HG03565 (cell line): Measurements from ENCODE around the gene APEX1.

Source experiments
- ATAC-seq: cut with Tn5 transposase; IDR thresholded peaks from one replicate; pipeline ENCODE4 v1.9.1; 2021; ENCODE audit warnings: mild to moderate bottlenecking, moderate library complexity; ENCODE audit not compliant: unreplicated experiment

APEX1 gene

GRCh38 chr14:20454516-20455354 lies at the start of gene APEX1, which contains the start of gene OSGEP:
TSS of gene APEX1 (plus strand) at chr14:20455226. CDS start at chr14:20455646, 420 bp downstream.
TSS of gene OSGEP (minus strand) at chr14:20454812. CDS start at chr14:20454683, 129 bp downstream.
- peak; percentile 75 for ATAC-seq

GRCh38 chr14:20409226-20409625 lies 45.8 kb upstream of the APEX1 start:
- ATAC-seq = no peak

GRCh38 chr14:20412411-20412810 lies 42.6 kb upstream of the APEX1 start:
- ATAC-seq = peak; percentile 40

- peak; percentile 40 for ATAC-seq
Observed at GRCh38 chr14:20412876-20413743, 41.9 kb upstream of the APEX1 start, which contains the start of gene TEP1. TSS of gene TEP1 (minus strand) at chr14:20413501. CDS start at chr14:20408439, 5,062 bp downstream.

GRCh38 chr14:20413744-20414082 lies 41.3 kb upstream of the APEX1 start:
- peak; percentile 40 for ATAC-seq

- no peak for ATAC-seq
Observed at GRCh38 chr14:20415782-20416206, 39.2 kb upstream of the APEX1 start.

- no peak for ATAC-seq
Observed at GRCh38 chr14:20416223-20416622, 38.8 kb upstream of the APEX1 start.

- ATAC-seq = no peak
Observed at GRCh38 chr14:20417250-20418186, 37.5 kb upstream of the APEX1 start.

GRCh38 chr14:20418501-20418909 lies 36.5 kb upstream of the APEX1 start:
- no peak for ATAC-seq

- no peak for ATAC-seq
Observed at GRCh38 chr14:20419419-20419818, 35.6 kb upstream of the APEX1 start.

GRCh38 chr14:20421267-20421666 lies 33.8 kb upstream of the APEX1 start:
- ATAC-seq = no peak

GRCh38 chr14:20422886-20423285 lies 32.1 kb upstream of the APEX1 start:
- ATAC-seq = no peak

GRCh38 chr14:20424851-20425250 lies 30.2 kb upstream of the APEX1 start:
- ATAC-seq = no peak

GRCh38 chr14:20427231-20428009 lies 27.6 kb upstream of the APEX1 start:
- peak; percentile 65 for ATAC-seq

GRCh38 chr14:20428010-20428365 lies 27.0 kb upstream of the APEX1 start:
- ATAC-seq = peak; percentile 20

GRCh38 chr14:20428802-20429201 lies 26.2 kb upstream of the APEX1 start:
- ATAC-seq = no peak

GRCh38 chr14:20429801-20430669 lies 25.0 kb upstream of the APEX1 start:
- no peak for ATAC-seq

GRCh38 chr14:20434701-20435581 lies 20.1 kb upstream of the APEX1 start:
- no peak for ATAC-seq
